GM18499 (cell line): ENCODE measurements around the gene LGALS9B.
"Not testable (repeated sequence)": the region's sequence is repeated elsewhere in the genome, so short reads cannot be mapped to it uniquely, and the experiment has no call there.

ENCODE experiments used
- ATAC-seq: cut with Tn5 transposase; IDR thresholded peaks from one replicate; pipeline ENCODE4 v1.9.1; 2021; ENCODE audit warnings: moderate number of reproducible peaks; ENCODE audit not compliant: insufficient read depth, unreplicated experiment

LGALS9B gene

GRCh38 chr17:20422826-20423225, 44.5 kb downstream of the LGALS9B start:
- not testable (repeated sequence) for ATAC-seq

- ATAC-seq: not testable (repeated sequence)
These were observed 48.5 kb downstream of the LGALS9B start for GRCh38 chr17:20418838-20419237.

- not testable (repeated sequence) for ATAC-seq
These were observed 49.8 kb downstream of the LGALS9B start for GRCh38 chr17:20417492-20418080.

- ATAC-seq: not testable (repeated sequence)
These were observed 50.9 kb downstream of the LGALS9B start for GRCh38 chr17:20416381-20416911.

GRCh38 chr17:20415479-20415878, 51.9 kb downstream of the LGALS9B start:
- ATAC-seq: not testable (repeated sequence)

GRCh38 chr17:20401306-20402022, 65.9 kb downstream of the LGALS9B start:
- not testable (repeated sequence) for ATAC-seq

- not testable (repeated sequence) for ATAC-seq
These were observed 66.6 kb downstream of the LGALS9B start for GRCh38 chr17:20400559-20401305.
